IMR-90 (cell line): Measurements from ENCODE around the gene STARD13. TPM values are rescaled to one million over a fixed set of nuclear protein-coding genes. Genes with fewer than 3 reads are reported as not detected.

Experiments used
- ATAC-seq: fragments of 200-7000 bp; cut with Tn5 transposase; 2 replicates; pipeline ENCODE4 v1.9.1; 2020; ENCODE audit warnings: low read depth, mild to moderate bottlenecking, moderate library complexity
- BruUV-seq: library from RNA; stranded (reverse); fragments of 400-500 nt; replicated peaks from 2 replicates; lab custom pipeline; 2021; lab: Mats Ljungman, UMichigan
- CTCF ChIA-PET: fragments of 300-600 bp; formaldehyde crosslinking; extraction: SDS; loops from one replicate; lab custom pipeline; 2021; ENCODE audit warnings: antibody characterized with exemption; lab: Yijun Ruan, JAX
- POLR2A ChIA-PET: fragments of 300-600 bp; sonication (Branson Sonifier 250); formaldehyde crosslinking; loops from one replicate; lab custom pipeline; 2022; ENCODE audit warnings: antibody characterized with exemption; ENCODE audit not compliant: unreplicated experiment; lab: Charles Lee
- DNase-seq: peaks from one replicate; pipeline ENCODE4 v3.0.0; 2013
- H2AFZ ChIP-seq: replicated peaks from 2 replicates; pipeline ENCODE3; 2013; ENCODE audit warnings: low read length, mild to moderate bottlenecking; ENCODE audit not compliant: poor library complexity
- H2AK5ac ChIP-seq: 2 replicates; pipeline ENCODE4 v1.6.1; 2013; ENCODE audit warnings: low read depth, low read length, inconsistent platforms
- H2AK9ac ChIP-seq: replicated peaks from 2 replicates; pipeline ENCODE3; 2013; ENCODE audit warnings: mild to moderate bottlenecking, low read depth, low read length, moderate library complexity; ENCODE audit not compliant: poor library complexity
- H2BK120ac ChIP-seq: 2 replicates; pipeline ENCODE4 v1.6.1; 2013; ENCODE audit warnings: low read depth, low read length, inconsistent platforms
- H2BK15ac ChIP-seq: 3 replicates; pipeline ENCODE4 v1.6.1; 2013; ENCODE audit warnings: low read depth, low read length, inconsistent platforms
- H2BK20ac ChIP-seq: 2 replicates; pipeline ENCODE4 v1.6.1; 2013; ENCODE audit warnings: low read depth, mild to moderate bottlenecking, inconsistent platforms, low read length, moderate library complexity
- H2BK5ac ChIP-seq: 2 replicates; pipeline ENCODE4 v1.6.1; 2013; ENCODE audit warnings: mild to moderate bottlenecking, low read depth, low read length, inconsistent platforms; ENCODE audit not compliant: poor library complexity, severe bottlenecking
- H3K14ac ChIP-seq: replicated peaks from 2 replicates; pipeline ENCODE4 v1.6.1; 2013; ENCODE audit warnings: low read depth, low read length, inconsistent platforms
- H3K18ac ChIP-seq: 2 replicates; pipeline ENCODE4 v1.6.1; 2013; ENCODE audit warnings: low read depth, low read length, control low read depth
- H3K23ac ChIP-seq: 2 replicates; pipeline ENCODE4 v1.6.1; 2013; ENCODE audit warnings: low read depth, low read length, inconsistent platforms
- H3K27ac ChIP-seq: 2 replicates; pipeline ENCODE4 v1.5.1; 2013; ENCODE audit warnings: mild to moderate bottlenecking, control low read depth, low read length; ENCODE audit not compliant: insufficient read depth
- H3K27me3 ChIP-seq: 2 replicates; pipeline ENCODE4 v1.6.1; 2013; ENCODE audit warnings: low read length; ENCODE audit not compliant: control insufficient read depth, insufficient read depth
- H3K36me3 ChIP-seq: 2 replicates; pipeline ENCODE4 v1.6.1; 2013; ENCODE audit warnings: low read length, mixed read lengths; ENCODE audit not compliant: control insufficient read depth, insufficient read depth
- H3K4ac ChIP-seq: 2 replicates; pipeline ENCODE4 v1.6.1; 2013; ENCODE audit warnings: low read depth, low read length, inconsistent platforms
- H3K4me1 ChIP-seq: 2 replicates; pipeline ENCODE4 v1.6.1; 2013; ENCODE audit warnings: low read length, mixed read lengths; ENCODE audit not compliant: control insufficient read depth, insufficient read depth
- H3K4me2 ChIP-seq: 2 replicates; pipeline ENCODE4 v1.6.1; 2013; ENCODE audit warnings: low read depth, mild to moderate bottlenecking, control low read depth, low read length, moderate library complexity
- H3K4me3 ChIP-seq: 2 replicates; pipeline ENCODE4 v1.5.1; 2013; ENCODE audit warnings: low read depth, mild to moderate bottlenecking, control low read depth, low read length, moderate library complexity; ENCODE audit not compliant: insufficient read depth
- H3K56ac ChIP-seq: 2 replicates; pipeline ENCODE4 v1.6.1; 2013; ENCODE audit warnings: low read length, inconsistent platforms; ENCODE audit not compliant: insufficient read depth; ENCODE audit errors: extremely low read depth
- H3K79me1 ChIP-seq, 2 experiments: 2 replicates each; pipeline ENCODE4 v1.6.1; 2013; ENCODE audit warnings: low read length in 2 of 2, inconsistent platforms in 1 of 2, low read depth in 1 of 2
- H3K9ac ChIP-seq: 2 replicates; pipeline ENCODE4 v1.6.1; 2013; ENCODE audit warnings: low read depth, low read length, control low read depth
- H3K9me1 ChIP-seq: 2 replicates; pipeline ENCODE4 v1.6.1; 2013; ENCODE audit warnings: low read length, inconsistent platforms; ENCODE audit not compliant: insufficient read depth
- H3K9me3 ChIP-seq: 2 replicates; pipeline ENCODE4 v1.6.1; 2013; ENCODE audit warnings: low read length; ENCODE audit not compliant: control insufficient read depth, insufficient read depth
- H4K20me1 ChIP-seq: 2 replicates; pipeline ENCODE4 v1.6.1; 2013; ENCODE audit warnings: low read length, inconsistent platforms; ENCODE audit not compliant: insufficient read depth
- H4K5ac ChIP-seq: 2 replicates; pipeline ENCODE4 v1.6.1; 2013; ENCODE audit warnings: mild to moderate bottlenecking, low read depth, low read length, control low read depth
- H4K8ac ChIP-seq, 2 experiments: 2 replicates each; pipeline ENCODE4 v1.6.1; 2013; ENCODE audit warnings: low read depth in 2 of 2, low read length in 2 of 2, control low read depth in 1 of 2, inconsistent platforms in 1 of 2
- H4K91ac ChIP-seq: 2 replicates; pipeline ENCODE4 v1.6.1; 2013; ENCODE audit warnings: low read depth, low read length, inconsistent platforms; ENCODE audit not compliant: insufficient read depth
- BHLHE40 ChIP-seq: fragments of 150-350 bp; IDR thresholded peaks from 2 replicates; pipeline ENCODE4 v1.6.1; 2016; ENCODE audit warnings: mild to moderate bottlenecking, low read depth, low read length
- CEBPB ChIP-seq: IDR thresholded peaks from 2 replicates; pipeline ENCODE4 v1.6.1; 2012; ENCODE audit warnings: low read depth, low read length, improper control_type of control experiment
- CHD1 ChIP-seq: IDR thresholded peaks from 2 replicates; pipeline ENCODE4 v1.6.1; 2012; ENCODE audit warnings: low read depth, low read length, improper control_type of control experiment
- FOS ChIP-seq: fragments of 150-350 bp; IDR thresholded peaks from 2 replicates; pipeline ENCODE4 v1.6.1; 2016; ENCODE audit warnings: low read depth, low read length
- MAZ ChIP-seq: IDR thresholded peaks from 2 replicates; pipeline ENCODE4 v1.6.1; 2012; ENCODE audit warnings: low read depth, mild to moderate bottlenecking, low read length, improper control_type of control experiment, moderate library complexity, borderline replicate concordance
- NFE2L2 ChIP-seq: fragments of 150-350 bp; IDR thresholded peaks from 2 replicates; pipeline ENCODE4 v1.6.1; 2016; ENCODE audit warnings: low read depth, mild to moderate bottlenecking, low read length
- POLR2A ChIP-seq: IDR thresholded peaks from 2 replicates; pipeline ENCODE4 v1.6.1; 2012; ENCODE audit warnings: mild to moderate bottlenecking, low read depth, low read length
- RAD21 ChIP-seq: IDR thresholded peaks from 2 replicates; pipeline ENCODE4 v1.6.1; 2012; ENCODE audit warnings: low read length, improper control_type of control experiment
- SMC3 ChIP-seq: fragments of 150-350 bp; IDR thresholded peaks from 2 replicates; pipeline ENCODE4 v1.6.1; 2016; ENCODE audit warnings: low read depth, mild to moderate bottlenecking, antibody characterized with exemption, low read length, moderate library complexity
- WGBS, 2 experiments: methylation state at CpG; one replicate each; pipeline versions ENCODE4 v1.1.5 to v1.1.7; 2013; ENCODE audit warnings: missing lambda C conversion rate in 2 of 2; ENCODE audit not compliant: insufficient read length in 1 of 2; ENCODE audit errors: extremely low coverage in 2 of 2; 5-methylcytosine and 5-hydroxymethylcytosine counted together
- dilution Hi-C: fragments of 300-500 bp; cut with HindIII; formaldehyde crosslinking; loops from one replicate; pipeline ENCODE4 v1.14.3; 2018; ENCODE audit warnings: low sequenced_read_pairs; ENCODE audit not compliant: unreplicated experiment
- in situ Hi-C: fragments of 300-500 bp; cut with MboI; formaldehyde crosslinking; loops from 3 replicates; pipeline ENCODE4 v1.14.3; 2019; ENCODE audit warnings: low sequenced_read_pairs, inconsistent platforms, mixed read lengths
- intact Hi-C: fragments of 100-400 bp; cut with micrococcal nuclease; formaldehyde crosslinking; loops from 2 replicates; pipeline ENCODE4 v1.10.0; 2022
- polyA plus RNA-seq, 3 experiments: library from polyadenylated mRNA; depleted of rRNA; stranded (reverse); fragments of >200 nt; gene quantifications; 2 replicates each; pipeline ENCODE4 v1.2.3, GENCODE V29; 2012; ENCODE audit warnings: low replicate concordance in 1 of 3
- total RNA-seq: library from RNA; depleted of rRNA; stranded (reverse); fragments of >200 nt; gene quantifications from 2 replicates; pipeline ENCODE4 v1.2.3, GENCODE V29; 2012
- TF ChIP-seq, protein P1 (sequence below): fragments of 150-350 bp; IDR thresholded peaks from 2 replicates; pipeline ENCODE4 v1.6.1; 2016; ENCODE audit warnings: low read depth, mild to moderate bottlenecking, low read length, moderate library complexity, borderline replicate concordance

STARD13 gene
- total and polyA plus RNA-seq, 2 of the 4 experiments (the other 2 are of a cell fraction), result 23.6 to 46.6 TPM

DNA sequence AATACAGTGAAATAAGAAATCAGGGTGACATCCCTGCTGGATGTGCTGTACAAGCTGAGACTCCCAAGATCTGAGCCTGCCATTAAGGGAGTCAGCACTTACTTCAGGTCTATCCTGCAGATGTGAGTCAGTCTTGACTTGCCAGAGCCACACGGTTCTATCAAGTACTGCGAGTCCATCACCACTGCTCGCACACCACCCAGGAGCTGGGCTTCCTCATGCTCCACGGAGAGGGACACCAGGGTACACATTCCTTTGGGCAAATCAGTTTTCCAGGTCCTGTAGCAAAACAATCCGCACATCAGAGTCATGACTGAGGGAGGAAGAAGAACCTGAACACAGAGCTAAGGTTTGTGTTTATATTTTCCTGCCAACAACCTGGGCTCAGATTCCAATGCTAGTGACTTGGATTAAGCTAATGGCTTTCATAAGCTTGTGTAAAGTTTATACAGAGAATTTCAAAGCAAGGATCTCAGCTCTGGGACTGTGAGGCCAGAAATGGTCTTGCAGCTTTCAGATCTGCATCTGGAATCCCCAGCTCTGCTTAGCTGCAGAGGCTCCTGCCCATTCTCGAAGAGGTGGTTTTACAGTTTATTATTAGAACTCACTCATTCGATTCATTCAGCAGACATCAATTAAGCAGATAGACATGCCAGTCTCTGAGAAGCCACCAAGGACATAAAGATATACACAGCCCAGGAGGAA, 178.7 kb downstream of the STARD13 start:
- Histone ChIP-seq H2AFZ (peak overlapping the region; percentile 46), H3K4me3 (no peak overlapping the region), H4K8ac (peak overlapping the region in 1 of 2 experiments; percentile 93; a peak in 2 of 4 replicates), H3K9me3 (no peaks in the 10 kb centered on the region), H3K4me1 (peaks cover 36% of the 10 kb centered on the region), H2BK5ac (peak overlapping the region; percentile 87), H3K23ac (no peak overlapping the region), H3K9me1 (peaks cover 36% of the 10 kb centered on the region), H3K18ac (peak overlapping the region; percentile 3), H2AK9ac (no peak overlapping the region), H3K79me1 (peaks cover 22 to 51% of the 10 kb centered on the region in 2 experiments), H2BK15ac (no peak overlapping the region), H2BK20ac (peak overlapping the region; percentile 82), H2BK120ac (peak overlapping the region; percentile 89), H3K9ac (no peak overlapping the region), H3K56ac (no peak overlapping the region), H4K5ac (peak overlapping the region; percentile 17), H3K14ac (peak overlapping the region; percentile 59), H2AK5ac (peak overlapping the region; percentile 83), H4K20me1 (peaks cover 11% of the 10 kb centered on the region; the same call in 1 of the 2 replicates), H3K36me3 (peaks cover 55% of the 10 kb centered on the region), H3K27ac (peak overlapping the region; percentile 72), H3K4me2 (no peak overlapping the region), H3K4ac (peak overlapping the region; percentile 36; the same call in 1 of the 2 replicates), H4K91ac (peak overlapping the region; percentile 21; the same call in 1 of the 2 replicates), H3K27me3 (no peaks in the 10 kb centered on the region)
- peak; percentile 62 for DNase-seq
- intact Hi-C loops, result loop anchor here (5.0 kb wide), 2 partner anchors 435 to 460 kb away; no protein-coding TSS in a partner anchor
- ChIA-PET CTCF (interaction anchor here (0.5 kb wide), 1 partner anchor 61 kb away, joined by 5 read pairs; no protein-coding TSS in a partner anchor), POLR2A (no interaction called here)
- TF ChIP-seq NFE2L2 (no peak), BHLHE40 (no peak), FOS (no peak), CEBPB (no peak), CHD1 (no peak), POLR2A (no peak), RAD21 (no peak), MAZ (no peak), SMC3 (no peak)
- TF ChIP-seq, protein P1, sequence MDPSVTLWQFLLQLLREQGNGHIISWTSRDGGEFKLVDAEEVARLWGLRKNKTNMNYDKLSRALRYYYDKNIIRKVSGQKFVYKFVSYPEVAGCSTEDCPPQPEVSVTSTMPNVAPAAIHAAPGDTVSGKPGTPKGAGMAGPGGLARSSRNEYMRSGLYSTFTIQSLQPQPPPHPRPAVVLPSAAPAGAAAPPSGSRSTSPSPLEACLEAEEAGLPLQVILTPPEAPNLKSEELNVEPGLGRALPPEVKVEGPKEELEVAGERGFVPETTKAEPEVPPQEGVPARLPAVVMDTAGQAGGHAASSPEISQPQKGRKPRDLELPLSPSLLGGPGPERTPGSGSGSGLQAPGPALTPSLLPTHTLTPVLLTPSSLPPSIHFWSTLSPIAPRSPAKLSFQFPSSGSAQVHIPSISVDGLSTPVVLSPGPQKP, result no peak
- WGBS, 2 experiments, result 72% methylated on average over 6 of the region's 7 CpGs; no CpG with 5 or more reads in 1 of the 2 experiments
- in situ Hi-C loops, result no loop called here
- ATAC-seq, result peak; percentile 44
- BruUV-seq, result no TSS peak
- dilution Hi-C loops, result no loop called here
